Renal pelvis (tissue), 3 donors: Measurements from ENCODE around the gene CFAP68. TPM values are rescaled to one million over a fixed set of nuclear protein-coding genes. Genes with fewer than 3 reads are reported as not detected.

Source experiments
- polyA plus RNA-seq, 3 donors: library from polyadenylated mRNA; unstranded; fragments of 120-200 nt; gene quantifications; one replicate each; pipeline ENCODE4 v1.2.1, GENCODE V29; 2013; ENCODE audit not compliant: insufficient read length in 3 of 3

The CFAP68 gene
- polyA plus RNA-seq, 3 donors: 41.1 to 48.6 (median 43.5) TPM

Other genes with a start within 250 kb of the CFAP68 start
- 10 to 100 TPM; 18.0 to 30.6 (median 20.7) TPM for gene PPP2R1B, start 113.2 kb upstream of the CFAP68 start, polyA plus RNA-seq
- gene ALG9, start 8.0 kb upstream of the CFAP68 start, polyA plus RNA-seq: 10 to 100 TPM; 41.8 to 50.8 (median 46.3) TPM
- gene FDXACB1, start 376 bp upstream of the CFAP68 start, polyA plus RNA-seq: 1 to 10 TPM; 4.8 to 6.0 (median 5.8) TPM
- gene CRYAB, start 32.2 kb downstream of the CFAP68 start, polyA plus RNA-seq: 10 to 100 TPM; 48.6 to 75.2 (median 50.1) TPM
- 1 to 10 TPM; 1.9 to 3.3 (median 2.3) TPM for gene HSPB2, start 33.2 kb downstream of the CFAP68 start, polyA plus RNA-seq
- gene C11orf52, start 39.4 kb downstream of the CFAP68 start, polyA plus RNA-seq: 10 to 100 TPM; 10.9 to 11.4 (median 10.9) TPM
- gene DIXDC1, start 57.8 kb downstream of the CFAP68 start, polyA plus RNA-seq: 10 to 100 TPM; 16.9 to 20.9 (median 20.0) TPM
- 10 to 100 TPM; 45.8 to 50.1 (median 48.3) TPM for gene DLAT, start 145.9 kb downstream of the CFAP68 start, polyA plus RNA-seq
- gene PIH1D2, start 194.5 kb downstream of the CFAP68 start, polyA plus RNA-seq: 10 to 100 TPM in 2 of 3 donors, 1 to 10 TPM in 1; 7.9 to 13.2 (median 12.8) TPM
- 10 to 100 TPM; 49.4 to 60.6 (median 54.4) TPM for gene NKAPD1, start 194.8 kb downstream of the CFAP68 start, polyA plus RNA-seq
- 10 to 100 TPM; 67.4 to 86.2 (median 74.2) TPM for gene TIMM8B, start 207.2 kb downstream of the CFAP68 start, polyA plus RNA-seq
- 100 to 1,000 TPM; 180 to 186 (median 185) TPM for gene SDHD, start 207.3 kb downstream of the CFAP68 start, polyA plus RNA-seq